CD4-positive, alpha-beta T cell treated with Interferon gamma for 1 hour (primary cell): ENCODE results near the gene CNR2.
"Not testable (repeated sequence)": the region's sequence is repeated elsewhere in the genome, so short reads cannot be mapped to it uniquely, and the experiment has no call there.

Experiments
- DNase-seq: peaks from one replicate; pipeline ENCODE4 v3.0.0-alpha.2; 2020

CNR2 gene

GRCh38 chr1:23879809-23880208 is 33.4 kb downstream of the CNR2 start:
- DNase-seq = no peak

DNA sequence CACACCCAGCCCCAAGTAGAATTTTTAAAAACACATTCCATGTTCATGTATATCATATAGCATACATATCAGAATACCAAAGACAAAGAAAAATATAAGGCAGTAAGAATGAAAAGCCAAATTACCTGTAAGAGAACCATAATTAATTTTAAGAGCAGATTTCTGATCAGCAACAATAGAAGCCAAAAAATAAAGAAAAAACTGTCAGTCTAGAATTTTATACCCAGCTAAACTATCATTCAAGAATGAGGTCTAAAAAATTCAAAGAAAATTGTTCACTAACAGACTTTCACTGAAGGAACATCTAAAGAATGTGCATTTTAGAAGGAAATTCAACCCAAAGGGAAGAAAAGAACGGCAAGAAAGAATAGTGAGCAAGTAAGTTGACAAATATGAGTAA is 34.5 kb downstream of the CNR2 start:
- DNase-seq = no peak

- no peak for DNase-seq
These were observed 37.8 kb downstream of the CNR2 start for GRCh38 chr1:23875382-23875781.

GRCh38 chr1:23872421-23872820 is 40.7 kb downstream of the CNR2 start:
- no peak for DNase-seq

- DNase-seq = peak; percentile 36
These were observed 44.1 kb downstream of the CNR2 start for GRCh38 chr1:23869051-23869450.

DNA sequence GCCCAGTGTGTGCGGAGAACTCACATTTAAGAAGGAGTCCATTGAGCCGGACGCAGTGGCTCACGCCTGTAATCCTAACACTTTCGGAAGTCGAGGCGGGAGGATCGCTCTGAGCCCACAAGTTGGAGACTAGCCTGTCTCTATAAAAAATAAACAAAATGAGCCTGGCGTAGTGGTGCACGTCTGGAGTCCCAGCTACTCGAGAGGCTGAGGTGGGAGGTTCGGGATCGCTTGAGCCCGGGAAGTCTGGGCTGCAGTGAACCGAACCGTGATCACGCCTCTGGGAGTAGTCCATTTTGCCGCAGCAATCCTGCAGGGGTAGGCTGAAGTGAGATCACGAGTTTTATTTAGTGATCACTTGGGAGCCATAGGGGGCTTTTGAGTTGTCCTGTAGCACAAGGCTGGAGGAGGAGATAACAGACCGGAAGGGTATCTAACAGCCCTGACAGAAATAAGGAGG is 44.6 kb downstream of the CNR2 start:
- DNase-seq = no peak

GRCh38 chr1:23867895-23868556 is 45.1 kb downstream of the CNR2 start, which contains the start of gene FUCA1:
FUCA1 (minus strand) TSS chr1:23868290; CDS start chr1:23868286, 4 bp downstream.
- DNase-seq = peak; percentile 95

GRCh38 chr1:23867542-23867894 is 45.6 kb downstream of the CNR2 start:
- no peak for DNase-seq

GRCh38 chr1:23865543-23865930 is 47.6 kb downstream of the CNR2 start:
- no peak for DNase-seq

GRCh38 chr1:23864801-23865542 is 48.2 kb downstream of the CNR2 start:
- DNase-seq = no peak

- DNase-seq = no peak
These were observed 50.5 kb downstream of the CNR2 start for GRCh38 chr1:23862640-23863039.

GRCh38 chr1:23854568-23854967 is 58.6 kb downstream of the CNR2 start:
- DNase-seq = no peak

- not testable (repeated sequence) for DNase-seq
These were observed 60.0 kb downstream of the CNR2 start for GRCh38 chr1:23853124-23853523.

DNA sequence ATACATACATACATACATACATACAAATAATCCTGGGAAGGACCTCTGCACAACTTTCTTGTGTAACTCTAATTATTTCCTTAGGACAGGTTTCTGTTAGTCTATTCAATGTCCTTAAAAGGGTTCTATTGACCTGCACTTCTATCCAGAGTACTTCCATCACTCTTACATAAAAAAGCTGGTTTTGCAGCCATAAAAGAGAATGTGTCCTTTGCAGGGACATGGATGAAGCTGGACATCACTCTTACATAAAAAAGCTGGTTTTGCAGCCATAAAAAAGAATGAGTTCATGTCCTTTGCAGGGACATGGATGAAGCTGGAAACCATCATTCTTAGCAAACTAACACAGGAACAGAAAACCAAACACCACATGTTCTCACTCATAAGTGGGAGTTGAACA is 61.8 kb downstream of the CNR2 start:
- not testable (repeated sequence) for DNase-seq

- DNase-seq = no peak
These were observed 64.2 kb downstream of the CNR2 start for GRCh38 chr1:23848673-23849616.

DNA sequence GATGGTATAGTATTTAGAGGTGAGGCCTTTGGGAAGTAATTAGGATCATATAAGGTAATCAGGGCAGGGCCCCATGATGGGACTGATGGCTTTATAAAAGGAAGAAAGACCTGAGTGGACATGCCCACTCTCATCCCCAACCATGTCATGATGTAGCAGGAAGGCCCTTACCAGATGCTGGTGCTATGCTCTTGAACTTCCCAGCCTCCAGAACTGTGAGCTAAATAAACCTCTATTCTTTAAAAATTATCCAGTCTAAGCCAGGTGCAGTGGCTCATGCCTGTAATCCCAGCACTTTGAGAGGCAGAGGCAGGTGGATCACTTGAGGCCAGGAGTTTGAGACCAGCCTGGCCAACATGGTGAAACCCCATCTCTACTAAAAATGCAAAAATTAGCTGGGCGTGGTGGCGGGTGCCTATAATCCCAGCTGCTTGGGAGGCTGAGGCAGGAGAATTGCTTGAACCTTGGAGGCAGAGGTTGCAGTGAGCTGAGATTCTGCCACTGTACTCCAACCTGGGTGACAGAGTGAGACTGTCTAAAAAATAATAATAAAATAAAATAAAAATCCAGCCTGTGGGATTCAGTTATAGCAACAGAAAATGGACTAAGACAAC is 65.6 kb downstream of the CNR2 start:
- not testable (repeated sequence) for DNase-seq

DNA sequence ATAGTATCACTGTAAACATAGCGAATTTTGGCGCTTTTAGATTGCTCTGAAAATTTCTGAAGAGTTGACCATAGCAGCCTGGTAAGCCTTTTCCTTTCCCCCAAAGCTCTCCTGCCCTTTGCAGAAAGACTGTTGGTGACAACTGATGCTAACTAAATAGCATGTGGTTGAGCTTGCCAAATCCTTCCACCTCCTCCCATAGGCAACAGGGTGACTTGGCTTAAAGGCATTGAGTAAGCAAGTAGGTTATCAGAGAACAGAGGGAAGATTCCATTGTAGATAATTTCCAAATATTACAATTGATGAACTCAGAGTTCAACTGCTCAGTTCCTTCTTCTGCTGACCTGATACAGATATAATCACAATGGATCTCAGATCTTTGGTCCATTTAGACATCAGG is 68.0 kb downstream of the CNR2 start:
- DNase-seq = no peak

GRCh38 chr1:23843644-23844043 is 69.5 kb downstream of the CNR2 start:
- DNase-seq = no peak

- peak; percentile 78 for DNase-seq
These were observed 74.7 kb downstream of the CNR2 start for GRCh38 chr1:23838401-23838866.

DNA sequence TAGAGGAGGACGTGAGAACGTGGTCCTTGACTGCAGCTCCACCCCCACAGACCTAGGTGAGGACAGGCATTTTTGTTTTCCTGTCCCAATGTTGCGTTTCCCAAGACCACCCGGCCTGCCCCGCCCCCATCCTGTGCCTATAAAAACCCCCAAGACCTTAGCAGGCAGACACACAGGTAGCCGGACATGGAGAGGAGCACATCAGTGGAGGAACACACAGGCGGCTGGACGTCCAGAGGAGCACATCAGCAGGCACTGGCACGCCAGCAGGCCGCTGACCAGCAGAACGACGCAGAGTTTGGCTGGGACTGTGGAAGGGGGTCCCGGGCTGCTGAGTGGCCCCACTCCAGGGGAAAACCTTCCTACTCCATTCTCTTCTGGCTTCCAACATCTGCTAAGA is 75.3 kb downstream of the CNR2 start:
- no peak for DNase-seq

DNA sequence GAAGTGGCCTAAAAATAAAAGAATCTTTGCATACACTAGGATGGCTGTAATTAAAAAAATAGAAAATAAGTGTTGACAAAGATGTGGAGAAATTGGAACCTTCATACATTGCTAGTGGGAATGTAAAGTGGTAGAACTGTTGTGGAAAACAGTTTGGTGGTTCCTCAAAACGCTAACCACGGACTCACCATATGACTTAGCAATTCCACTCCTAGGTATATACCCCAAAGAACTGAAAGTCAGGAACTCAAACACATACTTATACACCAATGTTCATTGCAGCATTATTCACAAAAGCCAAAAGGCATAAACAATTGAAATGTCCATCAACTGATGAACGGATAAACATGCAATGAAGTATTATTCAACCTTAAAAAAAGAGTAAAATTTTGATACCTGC is 77.1 kb downstream of the CNR2 start:
- no peak for DNase-seq

GRCh38 chr1:23834156-23834555 is 79.0 kb downstream of the CNR2 start:
- not testable (repeated sequence) for DNase-seq

GRCh38 chr1:23827717-23828116 is 85.4 kb downstream of the CNR2 start:
- DNase-seq = no peak
